ENCODE results near the gene LRRC47. TPM values are rescaled to one million over a fixed set of nuclear protein-coding genes. Genes with fewer than 3 reads are reported as not detected.

LRRC47 gene
- total RNA-seq, 1 donor from 2014 or later = 37.9 TPM

- DNase-seq (ENCODE audit: low read depth) (no peak), FAIRE-seq (no peak)
- Histone ChIP-seq H3K36me3 (ENCODE audit: control insufficient read depth, insufficient read depth, low read length) (peaks cover 8% of the 10 kb centered on the region), H3K27me3 (ENCODE audit: control insufficient read depth, insufficient read depth, low read length) (peaks cover 2% of the 10 kb centered on the region), H3K4me3 (ENCODE audit: low read depth, low read length) (no peak overlapping the region)
- no peak for TF ChIP-seq CTCF (IDR thresholded peaks at IDR 0.05; ENCODE audit: insufficient read depth, low read length, severe bottlenecking)
Measured at GRCh38 chr1:3744646-3745045, 51.7 kb downstream of the LRRC47 start.

DNA sequence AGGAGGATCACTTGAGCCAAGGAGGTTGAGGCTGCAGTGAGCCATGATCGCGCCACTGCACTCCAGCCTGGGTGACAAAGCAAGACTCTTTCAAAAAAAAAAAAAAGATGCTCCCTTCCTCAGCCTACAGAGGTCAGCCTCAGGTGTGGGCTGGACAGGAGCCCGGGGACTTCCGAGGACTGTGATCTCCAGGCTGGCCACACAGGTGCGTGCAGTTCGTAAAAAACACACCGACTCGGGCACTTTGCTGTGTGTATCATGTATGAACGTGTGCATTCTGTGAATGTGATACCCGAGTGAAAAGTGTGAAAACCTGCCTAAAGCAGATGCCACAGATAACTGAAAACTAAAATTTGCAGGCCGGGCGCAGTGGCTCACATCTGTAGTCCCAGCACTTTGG, 52.5 kb downstream of the LRRC47 start:
- FAIRE-seq = no peak
- no peak overlapping the region for H3K4me3 ChIP-seq (ENCODE audit: low read depth, low read length)
- TF ChIP-seq CTCF (IDR thresholded peaks at IDR 0.05; ENCODE audit: insufficient read depth, low read length, severe bottlenecking) = no peak
- no peaks in the 10 kb centered on the region for H3K27me3 ChIP-seq (ENCODE audit: control insufficient read depth, insufficient read depth, low read length)
- peaks cover 11% of the 10 kb centered on the region for H3K36me3 ChIP-seq (ENCODE audit: control insufficient read depth, insufficient read depth, low read length)
- DNase-seq (ENCODE audit: low read depth) = no peak

DNA sequence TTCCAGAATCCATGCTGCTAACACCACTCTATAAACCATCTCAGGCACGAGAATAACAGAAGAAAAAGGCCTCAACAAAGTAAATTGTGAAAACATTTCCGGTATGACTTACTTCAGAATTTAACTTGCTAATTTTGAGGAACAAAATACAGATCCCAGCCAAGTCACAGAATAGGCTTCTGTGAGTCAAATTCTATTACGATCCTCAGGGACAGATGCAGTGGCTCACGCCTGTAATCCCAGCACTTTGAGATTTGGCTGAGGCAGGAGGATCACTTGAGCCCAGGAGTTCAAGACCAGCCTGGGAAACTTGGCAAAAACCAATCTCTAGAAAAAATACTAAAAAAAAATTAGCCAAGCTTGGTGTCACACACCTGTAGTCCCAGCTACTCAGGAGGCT, 52.9 kb downstream of the LRRC47 start:
- DNase-seq (ENCODE audit: low read depth) (no peak), FAIRE-seq (no peak)
- H3K4me3 ChIP-seq (ENCODE audit: low read depth, low read length) = no peak overlapping the region
- TF ChIP-seq CTCF (IDR thresholded peaks at IDR 0.05; ENCODE audit: insufficient read depth, low read length, severe bottlenecking) = no peak
- H3K36me3 ChIP-seq (ENCODE audit: control insufficient read depth, insufficient read depth, low read length) = peaks cover 11% of the 10 kb centered on the region
- H3K27me3 ChIP-seq (ENCODE audit: control insufficient read depth, insufficient read depth, low read length) = no peaks in the 10 kb centered on the region

GRCh38 chr1:3742439-3743298, 53.6 kb downstream of the LRRC47 start:
- FAIRE-seq (peak; percentile 70), DNase-seq (ENCODE audit: low read depth) (no peak)
- Histone ChIP-seq H3K4me3 (ENCODE audit: low read depth, low read length) (no peak overlapping the region), H3K36me3 (ENCODE audit: control insufficient read depth, insufficient read depth, low read length) (peaks cover 12% of the 10 kb centered on the region), H3K27me3 (ENCODE audit: control insufficient read depth, insufficient read depth, low read length) (no peaks in the 10 kb centered on the region)
- no peak for TF ChIP-seq CTCF (IDR thresholded peaks at IDR 0.05; ENCODE audit: insufficient read depth, low read length, severe bottlenecking)

DNA sequence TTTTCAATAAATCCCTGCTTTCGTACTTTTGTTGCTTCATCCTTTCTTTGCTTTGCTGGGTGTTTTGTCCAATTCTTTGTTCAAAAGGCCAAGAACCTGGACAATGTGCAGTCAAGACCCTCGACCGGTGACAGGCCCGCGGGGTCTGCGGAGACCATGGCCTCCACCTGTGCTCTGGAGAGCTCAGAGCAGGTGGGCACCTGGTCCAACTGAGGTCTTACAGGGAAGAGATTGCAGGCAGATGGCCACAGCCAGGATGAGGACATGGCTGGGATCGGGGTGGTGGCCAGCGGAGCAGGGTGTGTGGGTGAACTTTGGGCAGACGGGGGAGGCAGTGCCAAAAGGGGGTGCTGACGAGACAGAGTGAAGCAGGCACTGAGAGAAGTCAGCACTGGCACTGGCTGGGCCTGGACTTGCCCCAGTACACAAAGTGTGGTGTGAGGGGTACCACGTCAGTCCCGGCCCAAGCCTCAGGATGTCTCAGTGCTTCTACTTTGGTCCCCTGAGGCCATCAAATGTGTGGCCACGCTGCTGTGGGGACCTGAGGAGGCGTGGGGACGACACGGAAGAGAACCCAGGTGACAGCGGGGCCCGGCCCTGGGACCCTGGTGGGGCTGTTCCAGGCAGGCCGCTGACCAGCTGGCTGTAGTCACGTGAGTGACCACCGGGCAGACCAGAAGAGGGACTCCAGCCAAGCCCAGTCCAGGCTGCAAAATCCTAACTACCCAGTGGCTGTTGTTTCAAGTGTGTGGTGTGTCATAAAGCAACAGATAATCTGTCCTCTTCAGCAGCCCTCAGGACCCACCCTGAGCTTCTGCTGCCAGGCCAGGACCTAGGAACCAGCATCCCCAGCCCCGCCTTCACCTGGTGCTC, 54.5 kb downstream of the LRRC47 start:
- FAIRE-seq = no peak
- Histone ChIP-seq H3K36me3 (ENCODE audit: control insufficient read depth, insufficient read depth, low read length) (peaks cover 12% of the 10 kb centered on the region), H3K27me3 (ENCODE audit: control insufficient read depth, insufficient read depth, low read length) (no peaks in the 10 kb centered on the region), H3K4me3 (ENCODE audit: low read depth, low read length) (no peak overlapping the region)
- TF ChIP-seq CTCF (IDR thresholded peaks at IDR 0.05; ENCODE audit: insufficient read depth, low read length, severe bottlenecking) = no peak
- DNase-seq (ENCODE audit: low read depth) = no peak
